KMS-11 (cell line): ENCODE measurements around the gene TECTA.

ENCODE experiments used
- H2AFZ ChIP-seq: fragments of 200-600 bp; sonication (generic); 2 replicates; pipeline ENCODE4 v1.6.1; 2016; ENCODE audit warnings: antibody characterized with exemption, mixed run types, low read depth
- H3K27ac ChIP-seq: fragments of 200-600 bp; sonication (generic); 2 replicates; pipeline ENCODE4 v1.6.1; 2016; ENCODE audit warnings: mild to moderate bottlenecking, mixed run types
- H3K27me3 ChIP-seq: fragments of 200-600 bp; sonication (generic); 2 replicates; pipeline ENCODE4 v1.6.1; 2017; ENCODE audit warnings: mild to moderate bottlenecking, low read depth, mixed run types, moderate library complexity; ENCODE audit not compliant: insufficient read depth
- H3K36me3 ChIP-seq: fragments of 200-600 bp; sonication (generic); 2 replicates; pipeline ENCODE4 v1.6.1; 2017; ENCODE audit warnings: mild to moderate bottlenecking, mixed run types; ENCODE audit not compliant: insufficient read depth
- H3K4me1 ChIP-seq: fragments of 200-600 bp; sonication (generic); 2 replicates; pipeline ENCODE4 v1.6.1; 2016; ENCODE audit warnings: mild to moderate bottlenecking, low read depth, mixed run types; ENCODE audit not compliant: poor library complexity, severe bottlenecking
- H3K4me2 ChIP-seq: fragments of 200-600 bp; sonication (generic); 2 replicates; pipeline ENCODE4 v1.7.0; 2016; ENCODE audit warnings: mild to moderate bottlenecking, mixed run types
- H3K4me3 ChIP-seq: fragments of 200-600 bp; sonication (generic); IDR thresholded peaks from 2 replicates; pipeline ENCODE4 v1.6.1; 2017; ENCODE audit warnings: low read depth, low read length, mixed read lengths; ENCODE audit not compliant: insufficient read depth
- H3K79me2 ChIP-seq: fragments of 200-600 bp; sonication (generic); 2 replicates; pipeline ENCODE4 v1.6.1; 2016; ENCODE audit warnings: low read depth, mixed run types; ENCODE audit not compliant: insufficient read depth
- H3K9ac ChIP-seq: fragments of 200-600 bp; sonication (generic); 2 replicates; pipeline ENCODE4 v1.6.1; 2016; ENCODE audit warnings: mild to moderate bottlenecking, mixed run types
- H4K20me1 ChIP-seq: fragments of 200-600 bp; sonication (generic); 2 replicates; pipeline ENCODE4 v1.6.1; 2016; ENCODE audit warnings: mild to moderate bottlenecking, mixed run types; ENCODE audit not compliant: insufficient read depth
- TF ChIP-seq, protein P1 (sequence below): fragments of 200-600 bp; sonication (generic); conservative IDR thresholded peaks from 2 replicates; pipeline ENCODE4 v1.6.1; 2017; ENCODE audit warnings: low read depth, mild to moderate bottlenecking, antibody characterized with exemption, low read length, moderate library complexity, mixed read lengths

The TECTA gene

DNA sequence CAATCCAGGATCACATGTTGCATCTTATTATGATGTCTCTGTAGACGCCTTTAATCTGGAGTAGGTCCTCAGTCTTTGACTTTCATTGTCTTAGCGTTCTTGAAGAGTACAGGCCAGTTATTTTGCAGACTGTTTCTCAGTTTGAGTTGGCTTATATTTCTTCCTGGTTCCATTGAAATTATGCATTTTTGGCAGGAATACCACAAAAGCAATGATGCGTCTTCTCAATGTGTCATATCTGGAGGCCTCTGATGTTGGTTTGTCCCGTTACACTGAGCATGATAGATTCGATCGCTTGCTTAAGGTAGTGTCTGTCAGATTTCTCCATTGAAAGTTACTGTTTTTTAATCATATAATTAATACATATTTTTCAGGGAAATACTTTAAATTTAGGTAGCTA is 30.6 kb downstream of the TECTA start:
- H3K4me3 ChIP-seq, result no peak overlapping the region
- no peaks in the 10 kb centered on the region for H3K27me3 ChIP-seq

DNA sequence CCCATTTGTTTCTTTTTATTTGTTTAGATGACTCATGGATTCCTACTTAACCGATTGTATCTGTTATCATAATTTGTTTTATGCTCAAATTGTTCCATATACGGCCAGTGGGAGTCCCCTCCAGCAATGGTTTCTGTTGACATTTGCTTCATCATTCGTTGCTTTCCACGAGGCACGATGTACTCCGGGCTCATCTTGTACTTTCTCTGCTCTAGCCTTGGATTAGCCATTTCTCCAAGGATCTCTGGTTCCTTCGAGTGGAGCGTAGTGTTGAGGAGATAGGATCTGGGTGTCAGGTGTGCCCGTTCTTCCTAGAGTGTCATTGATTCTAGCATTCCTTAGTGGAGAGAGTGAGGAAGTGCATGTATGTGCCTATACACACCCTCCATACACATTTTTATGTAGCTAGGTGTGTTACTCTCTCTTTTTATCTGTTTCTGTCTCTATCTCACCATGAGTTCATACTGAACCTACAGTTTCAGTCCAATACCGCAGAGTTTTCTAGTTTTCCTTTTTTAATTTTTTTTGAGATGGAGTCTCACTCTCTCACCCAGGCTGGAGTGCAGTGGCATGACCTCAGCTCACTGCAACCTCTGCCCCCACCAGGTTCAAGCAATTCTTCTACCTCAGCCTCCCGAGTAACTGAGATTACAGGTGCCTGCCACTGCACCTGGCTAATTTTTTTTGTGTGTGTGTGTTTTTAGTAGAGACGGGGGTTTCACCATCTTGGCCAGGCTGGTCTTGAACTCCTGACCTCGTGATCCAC is 31.4 kb downstream of the TECTA start:
- H3K27me3 ChIP-seq, result no peaks in the 10 kb centered on the region
- H3K9ac ChIP-seq, result no peak overlapping the region
- no peak overlapping the region for H2AFZ ChIP-seq
- H3K4me1 ChIP-seq, result no peaks in the 10 kb centered on the region
- no peaks in the 10 kb centered on the region for H3K36me3 ChIP-seq
- no peak overlapping the region for H3K4me2 ChIP-seq
- no peak overlapping the region for H3K4me3 ChIP-seq
- no peaks in the 10 kb centered on the region for H4K20me1 ChIP-seq
- TF ChIP-seq, protein P1, sequence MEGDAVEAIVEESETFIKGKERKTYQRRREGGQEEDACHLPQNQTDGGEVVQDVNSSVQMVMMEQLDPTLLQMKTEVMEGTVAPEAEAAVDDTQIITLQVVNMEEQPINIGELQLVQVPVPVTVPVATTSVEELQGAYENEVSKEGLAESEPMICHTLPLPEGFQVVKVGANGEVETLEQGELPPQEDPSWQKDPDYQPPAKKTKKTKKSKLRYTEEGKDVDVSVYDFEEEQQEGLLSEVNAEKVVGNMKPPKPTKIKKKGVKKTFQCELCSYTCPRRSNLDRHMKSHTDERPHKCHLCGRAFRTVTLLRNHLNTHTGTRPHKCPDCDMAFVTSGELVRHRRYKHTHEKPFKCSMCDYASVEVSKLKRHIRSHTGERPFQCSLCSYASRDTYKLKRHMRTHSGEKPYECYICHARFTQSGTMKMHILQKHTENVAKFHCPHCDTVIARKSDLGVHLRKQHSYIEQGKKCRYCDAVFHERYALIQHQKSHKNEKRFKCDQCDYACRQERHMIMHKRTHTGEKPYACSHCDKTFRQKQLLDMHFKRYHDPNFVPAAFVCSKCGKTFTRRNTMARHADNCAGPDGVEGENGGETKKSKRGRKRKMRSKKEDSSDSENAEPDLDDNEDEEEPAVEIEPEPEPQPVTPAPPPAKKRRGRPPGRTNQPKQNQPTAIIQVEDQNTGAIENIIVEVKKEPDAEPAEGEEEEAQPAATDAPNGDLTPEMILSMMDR, result no peak
- no peaks in the 10 kb centered on the region for H3K79me2 ChIP-seq
- H3K27ac ChIP-seq, result no peak overlapping the region

More for the DNA sequence above, 30.6 kb downstream of the TECTA start:
- H3K27ac ChIP-seq, result no peak overlapping the region
- no peaks in the 10 kb centered on the region for H3K36me3 ChIP-seq
- H3K4me2 ChIP-seq, result no peak overlapping the region
- no peaks in the 10 kb centered on the region for H3K4me1 ChIP-seq
- no peaks in the 10 kb centered on the region for H4K20me1 ChIP-seq
- no peak overlapping the region for H3K9ac ChIP-seq
- no peaks in the 10 kb centered on the region for H3K79me2 ChIP-seq
- TF ChIP-seq, protein P1, result no peak
- no peak overlapping the region for H2AFZ ChIP-seq

DNA sequence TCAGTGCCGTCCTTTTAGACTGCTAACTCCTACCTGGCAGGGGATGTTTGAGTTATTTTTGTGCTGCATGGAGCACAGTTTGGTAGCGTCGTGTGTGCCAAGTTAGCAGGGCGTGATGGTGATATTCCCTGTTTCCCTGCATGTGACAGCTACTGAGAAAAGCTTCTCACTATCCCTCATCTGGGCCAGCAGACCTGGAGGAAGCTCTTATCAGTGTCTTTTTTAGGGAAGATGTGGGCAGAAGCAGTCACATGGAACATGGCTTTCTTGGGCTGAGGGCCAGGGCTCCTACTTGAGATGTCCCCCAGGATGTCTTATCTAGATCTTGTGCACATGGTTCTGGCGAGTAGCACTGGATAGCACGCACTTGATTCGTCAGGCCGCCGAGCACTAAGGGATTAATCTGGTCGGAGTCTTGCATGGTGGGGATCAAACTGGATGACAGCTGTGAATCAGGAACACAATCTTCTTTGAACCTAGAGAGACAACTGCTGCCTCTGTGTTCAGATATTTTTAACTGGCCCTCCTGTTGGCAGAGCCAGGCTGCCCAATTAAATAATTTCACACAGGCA is 33.8 kb downstream of the TECTA start:
- H4K20me1 ChIP-seq, result no peaks in the 10 kb centered on the region
- H3K79me2 ChIP-seq, result no peaks in the 10 kb centered on the region
- no peak overlapping the region for H3K4me2 ChIP-seq

DNA sequence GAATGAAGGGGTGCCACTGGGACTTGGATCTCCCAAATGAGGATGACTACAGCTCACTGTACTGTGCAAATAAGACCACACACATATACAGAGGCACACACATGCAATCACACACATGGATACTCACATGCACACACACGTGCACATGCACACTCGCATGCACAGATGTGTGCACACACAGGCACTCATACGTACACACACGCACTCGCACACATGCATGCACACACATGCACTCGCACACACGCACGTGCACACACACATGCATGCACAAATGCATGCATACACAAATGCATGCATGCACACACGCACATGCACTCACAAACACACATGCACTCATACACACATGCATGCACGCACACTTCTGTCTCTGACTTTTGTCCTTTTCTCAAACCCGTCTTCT is 36.0 kb downstream of the TECTA start:
- Histone ChIP-seq H3K27me3 (no peaks in the 10 kb centered on the region), H3K4me1 (no peaks in the 10 kb centered on the region), H3K27ac (no peak overlapping the region), H3K4me3 (no peak overlapping the region), H3K36me3 (no peaks in the 10 kb centered on the region), H3K79me2 (no peaks in the 10 kb centered on the region), H3K9ac (no peak overlapping the region), H4K20me1 (no peaks in the 10 kb centered on the region), H3K4me2 (no peak overlapping the region), H2AFZ (no peak overlapping the region)
- TF ChIP-seq, protein P1, result no peak

More for the DNA sequence above, 33.8 kb downstream of the TECTA start:
- Histone ChIP-seq H3K27ac (no peak overlapping the region), H3K36me3 (no peaks in the 10 kb centered on the region), H3K4me3 (no peak overlapping the region), H3K4me1 (no peaks in the 10 kb centered on the region), H2AFZ (no peak overlapping the region), H3K27me3 (no peaks in the 10 kb centered on the region), H3K9ac (no peak overlapping the region)
- TF ChIP-seq, protein P1, result no peak
